Epidermal melanocyte (primary cell): ENCODE results near the gene PTH1R.

Experiments used
- DNase-seq: peaks from one replicate; pipeline ENCODE4 v3.0.0; 2011; ENCODE audit warnings: low spot score; ENCODE audit not compliant: insufficient read length

PTH1R gene

DNA sequence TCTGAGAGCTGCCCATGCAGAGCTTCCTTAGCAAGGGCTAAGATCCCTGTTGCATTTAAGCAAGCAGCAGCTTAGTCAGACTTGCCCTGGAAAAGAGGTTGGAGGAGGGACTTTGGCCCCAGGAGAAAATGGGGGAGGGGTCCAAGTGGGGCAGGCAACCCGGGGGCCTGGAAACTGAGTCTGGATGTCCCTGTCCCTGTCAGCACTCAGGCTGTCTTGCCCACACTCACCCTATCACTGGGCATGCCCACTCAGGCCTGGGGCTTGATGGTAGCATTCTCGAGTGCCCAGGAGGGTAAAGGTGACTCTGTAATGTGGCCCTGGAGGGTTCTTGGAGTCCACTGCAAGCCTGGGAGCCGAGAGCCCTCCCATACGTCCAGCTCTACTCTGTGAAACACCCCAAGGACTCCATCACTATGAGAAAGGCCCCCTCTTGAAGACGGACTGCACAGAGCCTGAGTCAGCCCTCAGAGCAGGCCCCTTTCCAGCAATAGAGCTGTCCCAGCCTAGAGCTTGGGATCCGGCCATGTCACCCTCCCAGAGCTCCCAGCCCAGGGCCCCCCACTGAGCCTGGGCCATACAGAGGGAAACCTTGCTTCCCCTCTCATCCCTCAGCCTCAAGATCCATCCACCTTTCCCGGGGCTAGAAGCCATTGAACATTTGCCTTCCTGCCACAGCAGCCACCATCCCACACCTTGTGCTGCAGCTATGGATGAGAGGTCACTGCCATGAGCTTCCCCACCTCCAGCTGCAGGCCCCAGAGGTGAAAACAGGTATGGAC, 27.6 kb upstream of the PTH1R start:
- DNase-seq, result no peak

DNA sequence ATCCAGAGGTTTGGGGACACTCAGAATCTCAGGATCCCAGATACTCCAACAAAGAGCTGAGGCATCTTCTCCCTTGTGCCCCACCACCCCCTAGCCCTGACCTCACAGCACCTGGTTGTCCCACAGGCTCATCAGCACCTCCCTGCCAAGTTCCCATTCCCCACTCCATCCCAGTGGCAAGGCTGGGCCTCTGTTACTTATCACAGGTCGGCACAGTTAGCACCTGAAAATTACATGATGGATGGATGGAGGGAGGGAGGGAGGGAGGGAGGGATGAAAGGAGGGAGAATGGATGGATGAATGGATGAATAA, 27.1 kb upstream of the PTH1R start:
- no peak for DNase-seq

DNA sequence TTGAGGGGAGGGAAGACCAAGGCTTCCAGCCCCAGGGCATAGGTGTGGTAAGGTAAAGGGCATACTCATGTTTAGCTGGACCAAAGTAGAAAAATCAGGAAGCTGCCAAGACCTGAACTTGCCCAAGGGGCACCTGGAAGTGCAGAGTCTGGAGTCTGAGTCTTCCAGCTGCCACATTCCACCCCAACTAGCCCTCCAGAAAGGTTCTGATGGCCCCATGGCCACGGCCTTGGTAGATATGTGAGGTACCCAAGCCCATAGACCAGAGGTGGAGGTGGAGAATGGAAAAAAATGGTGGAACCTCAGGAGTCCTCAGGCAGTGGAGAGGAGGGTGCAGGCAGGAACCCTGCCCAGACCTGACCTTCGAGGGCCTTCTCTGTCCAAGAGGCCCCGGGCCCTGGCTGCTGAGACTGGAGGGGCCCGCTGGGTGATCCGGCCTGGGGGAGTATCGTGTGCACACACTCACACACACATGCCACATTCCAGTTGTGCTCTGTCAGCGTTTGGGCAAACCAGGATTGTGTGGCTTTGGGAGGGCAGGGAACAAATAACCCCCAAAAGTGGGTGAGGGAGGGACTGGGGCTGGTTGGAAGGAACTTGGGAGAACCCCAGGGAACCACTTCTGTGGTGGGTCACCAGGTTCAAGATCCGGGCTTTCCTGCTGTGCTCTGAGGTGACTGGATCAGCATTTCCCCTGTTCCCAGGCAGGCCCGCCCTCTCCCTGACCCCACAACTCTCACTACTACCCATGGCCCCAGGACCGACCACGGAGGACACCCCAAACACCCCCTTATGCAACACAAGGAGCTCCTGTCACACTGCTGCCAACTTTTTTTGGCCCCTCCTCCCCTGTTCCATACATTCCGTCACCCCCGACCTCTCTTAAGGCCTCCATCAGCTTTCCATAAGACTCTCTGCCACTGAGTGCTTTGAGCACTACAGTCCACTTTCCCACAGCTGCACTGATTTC, 25.9 kb upstream of the PTH1R start:
- DNase-seq, result no peak

DNA sequence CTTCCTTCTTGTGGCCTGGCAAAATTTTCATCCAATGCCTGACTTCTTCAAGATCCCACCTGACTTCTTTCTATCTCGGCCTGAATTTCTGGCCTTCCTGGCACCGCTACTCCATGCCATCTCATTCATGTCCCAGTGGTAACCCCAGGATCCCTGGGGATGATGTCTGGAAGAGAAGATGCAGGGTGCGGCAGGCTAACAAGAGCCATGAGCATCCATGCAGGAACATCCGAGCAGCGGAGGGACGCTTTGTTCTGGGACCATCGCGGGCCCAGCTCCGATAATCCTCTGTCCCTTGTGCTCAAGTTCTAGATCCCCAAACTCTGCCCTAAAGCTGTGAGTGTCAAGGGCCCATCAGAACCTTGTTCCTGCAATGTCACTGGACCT, 25.2 kb upstream of the PTH1R start:
- no peak for DNase-seq

DNA sequence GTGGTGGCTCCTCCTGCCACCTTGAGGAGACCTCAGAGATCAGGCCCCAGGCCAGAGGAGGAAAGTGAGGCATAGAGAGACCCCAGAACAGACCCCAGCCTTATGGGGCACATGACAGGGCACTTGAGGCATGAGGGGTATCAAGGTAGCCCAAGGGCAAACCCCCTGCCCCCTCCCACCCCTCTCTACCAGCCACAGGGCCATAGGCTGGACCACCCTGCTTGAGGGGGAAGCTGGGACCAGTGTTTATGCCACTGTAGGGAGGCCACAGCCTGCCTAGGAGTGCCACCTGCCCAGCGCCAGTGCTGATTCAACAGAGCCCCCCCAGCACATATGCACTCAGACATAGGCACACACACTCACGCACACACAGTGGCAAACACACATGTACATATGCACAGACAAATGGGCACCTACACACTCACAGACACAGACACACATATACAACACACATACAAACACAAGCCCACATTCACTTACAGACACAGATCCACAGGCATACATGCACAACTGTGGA, 24.6 kb upstream of the PTH1R start:
- DNase-seq, result no peak

GRCh38 chr3:46853441-46854415, 23.8 kb upstream of the PTH1R start:
- DNase-seq, result no peak

GRCh38 chr3:46854555-46854991, 22.9 kb upstream of the PTH1R start:
- no peak for DNase-seq

DNA sequence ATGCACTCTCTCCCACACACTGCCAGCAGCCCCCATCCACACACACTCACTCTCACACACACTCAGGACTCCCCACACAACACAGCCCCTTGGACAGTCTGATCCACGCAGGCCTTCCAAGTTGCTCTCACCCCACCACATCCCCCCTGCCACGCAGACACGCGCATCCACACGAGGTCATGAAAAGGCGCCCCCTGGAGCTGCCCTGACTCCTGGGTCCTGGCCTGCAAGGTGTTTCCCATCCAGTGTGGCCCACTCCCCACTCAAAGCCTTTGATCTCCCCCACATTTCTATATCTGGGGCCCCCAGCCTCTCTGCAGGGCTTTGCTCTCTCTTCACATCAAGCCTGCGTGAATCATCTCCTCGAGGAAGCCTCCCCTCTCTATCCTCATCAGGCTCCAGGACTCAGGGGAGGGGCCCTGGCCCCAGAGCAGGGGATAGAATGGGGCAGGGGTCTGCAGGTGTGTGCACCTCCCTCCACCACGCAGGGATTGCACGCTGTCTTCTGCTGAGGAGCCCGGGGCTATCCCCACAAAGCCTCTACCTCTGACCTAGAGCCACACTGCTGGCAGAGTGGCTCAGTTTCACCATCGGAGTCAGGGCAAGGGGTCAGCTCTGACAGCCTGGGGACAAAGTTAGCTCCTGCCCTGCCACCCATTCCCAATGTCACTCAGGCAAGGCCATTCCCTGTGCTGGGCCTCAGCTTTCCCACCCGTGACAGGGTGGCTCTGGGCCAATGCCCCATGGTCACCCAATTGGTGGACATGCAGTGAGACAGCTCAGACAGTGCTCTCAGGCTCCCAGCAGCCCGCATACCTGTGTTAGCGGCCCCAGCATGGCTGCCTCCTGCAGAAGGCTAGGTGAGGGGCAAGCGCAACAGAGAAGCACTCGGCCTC, 20.7 kb upstream of the PTH1R start:
- DNase-seq, result no peak

GRCh38 chr3:46857485-46858341, 19.8 kb upstream of the PTH1R start:
- no peak for DNase-seq

- no peak for DNase-seq
Measured at GRCh38 chr3:46858456-46858855, 19.1 kb upstream of the PTH1R start.

DNA sequence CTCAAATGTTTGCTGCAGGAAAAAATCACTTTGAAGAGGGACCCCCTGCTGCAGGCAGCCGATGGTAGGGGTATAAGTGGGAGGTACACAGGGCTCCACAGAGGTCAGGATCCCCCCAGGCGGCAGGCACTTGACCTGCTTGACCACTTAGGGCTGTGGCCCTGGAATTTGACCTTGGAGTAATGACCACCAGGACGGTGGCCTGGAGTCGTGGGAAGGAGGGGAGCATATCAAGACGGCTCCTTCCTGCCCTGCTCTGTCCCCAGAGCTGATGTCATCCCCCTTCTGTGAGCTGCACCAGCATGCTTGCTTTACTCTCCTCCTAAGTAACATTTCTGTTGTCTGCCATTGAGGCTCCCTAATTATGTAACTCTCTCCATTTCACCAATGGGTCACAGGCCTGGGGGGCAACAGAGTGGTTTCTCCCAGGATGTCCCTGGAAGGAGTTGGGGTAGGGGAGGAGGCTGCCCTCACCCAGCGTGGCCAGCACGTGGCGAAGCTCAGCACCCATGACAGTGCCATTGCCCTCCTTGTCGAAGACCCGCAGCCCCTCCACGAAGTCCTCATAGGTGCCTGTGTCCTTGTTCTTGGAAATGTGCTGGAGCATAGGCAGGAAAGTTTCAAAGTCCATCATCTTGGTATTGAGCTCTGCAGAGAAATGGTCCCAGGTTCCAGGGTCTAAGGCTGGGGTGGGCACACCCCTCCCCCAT, 18.4 kb upstream of the PTH1R start:
- DNase-seq, result no peak

DNA sequence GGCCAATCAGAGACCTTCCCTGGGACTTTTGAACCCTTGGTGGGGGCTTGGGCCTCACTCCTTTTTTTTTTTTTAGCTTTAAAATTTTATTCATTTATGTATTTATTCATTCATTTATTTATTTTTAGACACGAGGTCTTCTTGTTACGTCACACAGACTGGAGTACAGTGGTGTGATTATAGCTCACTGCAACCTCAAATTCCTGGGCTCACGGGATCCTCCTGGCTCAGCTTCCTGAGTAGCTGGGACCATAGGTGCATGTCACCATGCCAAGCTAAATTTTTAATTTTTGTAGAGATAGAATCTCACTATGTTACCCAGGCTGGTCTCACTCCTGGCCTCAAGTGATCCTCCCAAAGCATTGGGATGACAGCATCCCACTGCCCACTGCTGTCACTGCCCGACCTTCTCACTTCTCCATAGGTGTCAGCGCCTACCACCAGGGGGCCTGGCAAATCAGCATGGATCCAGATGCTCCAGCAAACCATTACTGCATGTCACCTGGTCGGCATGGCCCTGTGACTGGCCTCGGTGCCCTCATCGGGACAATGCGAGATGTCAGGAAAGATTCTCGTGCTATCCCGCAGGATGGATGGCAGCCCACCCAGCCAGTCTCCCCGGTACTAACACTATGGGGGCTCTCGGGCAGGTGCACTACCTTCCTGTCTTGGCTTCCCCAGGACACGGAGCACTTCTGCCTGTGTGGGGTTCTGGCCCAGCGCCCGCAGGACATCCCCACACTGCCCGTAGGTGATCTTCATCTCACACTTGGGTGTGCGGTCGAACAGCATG, 17.3 kb upstream of the PTH1R start:
- DNase-seq, result no peak

DNA sequence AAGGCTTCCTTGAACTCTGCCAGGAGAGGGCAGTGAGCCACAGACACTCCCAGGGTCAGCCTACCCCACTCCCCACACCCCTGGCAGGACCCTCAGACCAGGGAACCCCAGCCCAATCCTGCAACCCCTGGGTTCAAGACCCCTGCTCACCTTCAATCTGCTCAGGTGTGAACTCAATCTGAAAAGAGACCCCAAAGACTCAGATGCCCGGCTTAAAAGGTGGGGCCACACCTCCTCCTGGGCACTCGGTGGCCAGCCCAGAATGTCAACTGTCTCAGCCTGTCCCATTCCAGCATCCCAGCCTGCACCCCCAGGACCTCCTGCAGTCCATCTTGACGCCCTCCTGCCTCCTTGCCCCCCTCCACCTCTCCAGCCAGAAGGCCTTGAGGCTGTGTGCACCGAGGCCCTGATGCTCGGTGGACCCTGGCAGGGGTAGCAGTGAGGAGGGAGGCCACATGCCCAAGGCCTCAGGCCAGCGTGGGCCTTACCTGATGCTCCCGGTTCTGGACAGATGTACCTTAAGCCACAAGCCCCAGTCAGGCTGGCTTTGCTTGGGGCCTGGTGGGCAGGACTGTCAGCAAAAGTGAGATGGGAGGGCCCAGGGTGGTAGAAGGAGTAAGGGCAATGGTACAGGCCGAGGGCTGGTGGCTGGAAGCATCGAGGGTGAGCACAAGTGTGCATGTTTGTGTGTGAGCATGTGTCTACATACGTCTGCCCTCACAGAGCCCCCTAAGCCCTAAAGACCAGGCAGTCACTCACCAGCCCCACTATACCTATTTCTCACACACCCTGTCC, 16.5 kb upstream of the PTH1R start:
- DNase-seq, result no peak

DNA sequence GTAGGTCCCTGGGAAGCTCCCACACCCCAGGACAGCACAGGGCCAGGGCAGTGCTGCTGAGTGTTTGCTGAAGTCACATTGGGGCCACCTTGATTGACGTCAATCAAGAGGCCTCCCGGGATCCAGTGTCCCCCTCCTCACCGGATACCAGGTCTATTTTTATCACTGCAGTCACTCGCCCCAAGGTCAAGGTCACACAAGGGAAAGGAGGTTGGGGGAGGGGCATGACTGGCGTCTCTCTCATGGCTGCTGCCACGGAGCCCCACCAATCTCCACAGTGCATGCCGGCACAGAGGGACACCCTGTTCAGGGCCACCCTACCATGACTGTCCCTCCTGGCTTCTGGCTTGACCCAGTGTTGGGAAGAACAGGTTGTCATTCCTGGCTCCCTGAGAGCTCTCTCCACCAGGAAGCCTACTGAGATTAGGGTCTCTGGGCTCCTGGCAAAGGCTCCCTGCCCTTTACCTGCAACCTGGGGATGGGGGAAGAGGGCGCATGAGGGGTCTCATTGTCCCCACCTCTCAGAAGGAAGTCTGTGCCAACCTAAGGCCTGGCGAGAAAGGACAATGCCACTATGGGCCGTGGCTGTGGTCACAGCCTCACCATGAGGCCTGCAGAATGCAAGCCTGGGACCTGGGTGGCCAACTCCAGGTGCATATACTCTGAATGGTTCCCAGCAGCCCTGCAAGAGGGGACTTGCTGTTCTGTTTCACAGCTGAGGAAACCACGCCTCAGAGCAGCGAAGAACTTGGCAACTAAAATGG, 15.7 kb upstream of the PTH1R start:
- no peak for DNase-seq

GRCh38 chr3:46862369-46863025, 15.0 kb upstream of the PTH1R start:
- DNase-seq, result no peak
